GM18873 (cell line): ENCODE data around the gene KMT2C.

Experiments used
- ATAC-seq: cut with Tn5 transposase; IDR thresholded peaks from one replicate; pipeline ENCODE4 v1.9.1; 2021; ENCODE audit warnings: mild to moderate bottlenecking, moderate library complexity, moderate number of reproducible peaks; ENCODE audit not compliant: unreplicated experiment, low FRiP score

KMT2C gene

DNA sequence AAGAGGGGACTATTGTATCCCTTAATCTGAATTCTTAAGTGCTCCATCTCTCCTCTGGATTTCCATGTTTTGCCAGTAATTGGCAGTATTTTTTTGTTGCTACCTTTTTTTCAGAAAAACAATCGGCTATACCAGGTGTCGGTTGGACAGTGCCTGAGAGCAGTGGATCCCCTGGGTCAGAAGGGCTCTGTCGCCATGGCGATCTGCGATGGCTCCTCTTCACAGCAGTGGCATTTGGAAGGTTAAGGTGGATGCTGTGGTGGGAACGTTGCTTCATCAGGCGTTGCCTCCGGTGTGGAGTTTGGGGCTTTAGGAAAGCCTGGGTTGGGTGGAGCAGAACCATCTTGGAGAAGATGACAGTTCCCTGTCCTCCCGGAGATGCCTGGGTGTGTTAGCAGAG lies 314.4 kb downstream of the KMT2C start:
- no peak for ATAC-seq

DNA sequence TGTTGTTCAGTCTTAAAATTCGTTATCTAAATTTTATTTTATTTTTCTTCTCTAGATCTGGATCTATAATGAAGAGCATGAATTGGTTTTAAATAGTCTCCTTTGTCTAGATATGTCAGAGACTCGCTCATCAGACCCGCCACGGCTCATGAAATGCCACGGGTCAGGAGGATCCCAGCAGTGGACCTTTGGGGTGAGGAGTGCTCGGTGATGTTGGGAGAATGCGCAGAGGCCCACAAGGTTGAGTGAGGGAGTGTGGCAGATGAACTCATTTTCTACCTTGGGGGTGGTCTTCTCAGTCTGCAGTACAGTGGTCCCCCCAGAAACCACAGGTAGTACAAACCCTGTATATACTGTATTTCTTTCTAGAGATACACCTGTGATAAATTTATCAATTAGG lies 315.0 kb downstream of the KMT2C start:
- no peak for ATAC-seq

DNA sequence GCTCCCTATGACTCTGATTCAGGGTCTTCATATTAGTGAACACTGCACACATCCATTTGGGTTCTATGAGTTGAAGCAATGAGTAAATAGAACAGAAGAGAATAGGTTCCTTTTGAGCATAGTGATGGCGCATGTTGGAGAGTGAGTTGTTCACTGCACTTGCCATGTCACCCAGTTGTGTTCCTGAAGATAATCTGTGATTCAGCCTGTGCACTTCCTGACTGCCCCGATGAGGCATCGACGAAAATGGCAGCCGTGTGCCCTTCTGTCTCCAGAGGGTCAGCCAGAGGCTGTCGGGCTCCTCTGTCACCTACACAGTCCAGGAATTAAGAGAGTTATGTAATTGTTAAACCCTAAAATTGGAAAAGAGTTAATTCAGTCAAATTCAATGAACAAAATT lies 315.6 kb downstream of the KMT2C start:
- no peak for ATAC-seq

DNA sequence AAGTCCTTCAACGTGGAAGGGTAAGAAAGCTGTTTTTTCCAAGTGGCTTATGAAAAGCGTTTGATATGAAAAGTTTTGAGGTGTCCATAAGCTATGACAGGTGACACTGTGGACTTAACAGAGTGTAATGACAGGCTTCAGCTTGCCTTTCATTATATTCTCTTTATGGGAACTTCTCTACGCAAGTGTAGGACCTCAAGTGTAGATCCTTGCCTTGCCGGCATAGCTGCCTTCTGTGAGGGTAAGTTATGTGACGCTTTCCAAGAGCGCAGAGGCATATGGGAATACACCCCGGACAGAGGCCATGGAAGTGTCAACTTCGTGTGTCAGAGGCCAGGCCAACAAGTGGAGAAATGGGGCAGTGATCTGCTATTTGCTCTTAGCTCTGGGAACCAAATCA lies 318.4 kb downstream of the KMT2C start:
- ATAC-seq: no peak

DNA sequence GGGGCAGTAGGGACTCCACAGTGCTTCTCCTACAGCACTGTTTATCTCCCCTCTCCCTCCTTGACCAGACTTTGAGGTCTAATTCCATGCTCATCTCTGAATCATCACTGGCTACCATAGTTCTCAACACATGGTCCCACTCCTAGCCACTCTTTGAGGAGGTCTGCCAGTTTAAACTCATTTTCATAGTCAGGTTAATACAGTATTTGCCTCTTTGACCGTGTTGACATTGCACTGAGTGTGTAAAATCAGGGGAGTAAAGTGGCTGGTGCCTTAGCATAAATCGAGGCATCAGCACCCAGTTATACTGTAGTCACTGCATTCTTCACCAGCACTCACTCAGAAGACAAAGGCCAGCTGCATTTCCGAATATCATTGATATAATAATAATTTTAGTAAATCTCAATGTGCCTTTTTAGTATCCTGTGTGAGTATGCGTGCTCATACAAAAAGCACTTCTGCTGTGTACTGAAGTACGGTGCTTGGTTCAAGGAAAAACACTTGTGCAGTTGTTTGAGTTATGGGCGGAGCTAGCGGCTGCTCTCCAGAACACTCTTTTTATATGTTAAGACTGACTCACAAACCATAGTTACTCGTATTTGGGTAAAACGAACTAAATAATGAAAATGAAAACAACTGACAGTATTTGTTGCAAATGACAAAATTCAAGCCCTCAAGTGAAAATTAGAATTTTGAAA lies 320.6 kb downstream of the KMT2C start:
- ATAC-seq: no peak

DNA sequence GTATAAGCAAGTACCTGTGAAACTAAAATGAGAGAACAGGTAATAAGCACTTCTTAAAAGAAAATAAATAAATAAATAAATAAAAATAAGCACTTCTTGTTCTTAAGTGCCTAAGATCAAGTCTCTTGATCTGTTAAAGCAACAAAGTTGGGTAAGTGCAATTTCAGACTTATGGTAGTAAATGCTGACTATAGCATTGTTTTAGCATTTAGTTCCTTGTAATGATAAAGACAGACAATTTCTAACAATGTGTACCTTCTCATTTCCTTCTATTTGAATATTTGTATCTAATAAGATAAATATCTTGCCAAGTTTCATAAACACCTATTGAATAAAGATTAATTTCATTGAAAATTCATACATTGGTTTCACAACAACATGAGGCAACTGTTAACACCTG lies 323.0 kb downstream of the KMT2C start:
- ATAC-seq: no peak

DNA sequence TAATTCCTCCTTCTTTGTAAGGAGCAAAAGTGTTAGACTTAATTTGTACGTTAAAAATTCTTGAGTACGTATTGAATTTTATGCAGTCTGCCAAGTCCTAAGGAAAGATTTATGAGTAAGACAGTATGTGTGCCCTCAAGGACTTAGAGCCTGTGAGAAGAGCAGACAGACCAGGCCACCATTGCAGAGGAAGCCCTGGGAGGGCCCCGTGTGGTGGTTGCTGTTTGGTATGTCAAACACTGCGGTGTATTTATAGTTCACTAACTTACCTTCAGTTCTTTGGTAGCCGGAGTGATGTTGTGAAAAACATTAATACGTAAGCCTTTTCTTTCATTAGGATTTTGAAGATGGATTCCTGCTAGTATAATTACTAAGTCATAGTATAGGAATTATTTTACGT lies 327.4 kb downstream of the KMT2C start:
- ATAC-seq: no peak

DNA sequence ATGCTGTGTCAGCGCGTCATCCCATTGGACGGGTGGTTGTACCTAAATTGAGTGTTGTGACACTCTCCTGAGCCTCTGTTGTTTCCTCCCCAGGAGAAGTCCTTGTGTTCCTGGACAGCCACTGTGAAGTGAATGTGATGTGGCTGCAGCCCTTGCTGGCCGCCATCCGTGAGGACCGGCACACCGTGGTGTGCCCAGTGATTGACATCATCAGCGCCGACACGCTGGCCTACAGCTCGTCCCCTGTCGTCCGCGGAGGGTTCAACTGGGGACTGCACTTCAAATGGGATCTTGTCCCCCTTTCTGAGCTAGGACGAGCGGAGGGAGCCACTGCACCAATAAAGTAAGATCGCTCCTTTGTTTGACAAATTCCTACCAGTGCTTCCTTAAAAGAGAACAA lies 327.9 kb downstream of the KMT2C start:
- no peak for ATAC-seq

DNA sequence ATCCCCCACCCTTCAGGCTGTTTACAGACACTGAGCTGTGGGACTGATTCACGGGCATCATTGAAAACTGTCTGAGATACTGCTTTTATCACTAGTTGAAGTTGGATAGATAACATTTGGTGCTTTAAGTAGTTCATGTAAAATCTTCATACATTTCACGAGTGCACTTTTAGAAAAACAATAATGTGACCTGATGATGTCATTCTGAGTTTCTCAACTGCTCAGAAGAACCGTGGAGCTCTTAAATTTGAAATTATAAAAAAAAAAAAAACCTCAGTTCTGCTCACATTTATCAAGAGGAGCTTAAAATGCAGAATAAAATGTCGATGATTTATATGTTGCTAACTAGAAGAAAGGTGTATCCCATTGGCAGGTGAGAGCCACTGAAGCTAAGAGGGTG lies 328.8 kb downstream of the KMT2C start:
- no peak for ATAC-seq

DNA sequence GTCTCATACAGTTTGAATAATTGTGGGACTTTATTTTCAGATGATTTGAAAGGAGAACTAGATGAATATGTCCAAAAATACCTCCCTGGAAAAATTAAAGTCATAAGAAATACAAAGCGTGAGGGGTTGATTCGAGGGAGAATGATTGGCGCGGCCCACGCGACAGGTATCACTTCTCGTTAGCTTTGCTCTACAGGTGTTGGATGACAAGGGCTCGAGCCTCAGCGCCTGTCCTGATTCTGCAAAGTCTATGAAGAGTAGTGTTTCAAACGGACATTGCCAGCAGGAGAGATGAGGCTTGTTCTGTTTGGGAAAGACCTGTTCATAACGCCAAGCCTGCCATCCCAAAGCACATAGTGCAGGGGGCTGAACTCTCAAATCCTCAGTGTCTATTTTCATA lies 330.6 kb downstream of the KMT2C start:
- ATAC-seq: no peak

DNA sequence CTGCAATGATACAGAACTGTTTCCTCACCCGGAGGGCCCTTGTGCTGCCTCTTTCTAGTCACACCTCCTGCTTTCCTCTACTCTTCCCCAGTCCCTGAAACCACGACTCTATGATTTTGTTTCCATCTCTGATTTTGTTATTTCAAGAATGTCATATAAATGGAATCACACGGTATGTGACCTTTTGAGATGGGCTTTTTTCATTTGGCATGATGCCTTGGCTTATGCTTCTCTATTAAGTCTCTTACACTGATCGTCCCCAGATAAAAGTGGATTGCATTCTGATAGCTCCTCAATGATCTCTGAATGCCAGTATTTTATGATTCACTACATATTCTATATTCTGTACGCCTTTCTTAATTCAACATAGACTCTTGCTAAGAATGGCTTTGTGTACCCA lies 332.1 kb downstream of the KMT2C start:
- no peak for ATAC-seq

DNA sequence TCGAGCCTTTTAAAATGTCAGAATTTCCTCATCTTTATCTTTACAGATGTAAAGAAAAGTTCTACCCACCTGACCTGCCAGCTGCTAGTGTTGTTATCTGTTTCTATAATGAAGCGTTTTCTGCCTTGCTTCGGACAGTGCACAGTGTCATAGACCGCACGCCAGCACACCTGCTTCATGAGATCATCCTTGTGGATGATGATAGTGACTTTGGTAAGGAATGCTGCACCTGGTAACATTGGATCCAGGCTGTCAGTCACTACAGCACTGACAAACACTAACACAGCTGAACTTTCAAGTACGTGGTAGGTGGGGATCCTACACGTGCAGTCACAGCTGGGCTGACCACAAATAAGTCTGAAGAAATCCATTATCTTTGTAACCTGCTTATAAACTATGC lies 332.7 kb downstream of the KMT2C start:
- ATAC-seq: no peak

DNA sequence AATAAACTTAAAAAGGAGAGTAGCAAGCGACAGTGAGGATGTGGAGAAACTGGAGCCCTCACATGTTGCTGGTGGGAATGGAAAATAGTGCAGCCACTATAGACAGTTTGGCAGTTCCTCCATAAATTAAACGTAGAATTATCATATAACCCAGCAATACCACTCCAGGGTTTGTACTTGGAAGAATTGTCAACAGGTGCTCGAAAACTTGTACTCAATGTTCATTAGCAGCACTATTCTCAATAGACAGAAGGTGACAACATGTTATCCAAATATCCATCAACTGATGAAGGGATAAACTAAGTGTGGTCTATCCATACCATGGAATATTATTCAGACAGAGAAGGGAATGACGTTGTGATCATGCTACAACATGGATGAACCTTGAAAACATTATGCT lies 338.5 kb downstream of the KMT2C start:
- no peak for ATAC-seq

DNA sequence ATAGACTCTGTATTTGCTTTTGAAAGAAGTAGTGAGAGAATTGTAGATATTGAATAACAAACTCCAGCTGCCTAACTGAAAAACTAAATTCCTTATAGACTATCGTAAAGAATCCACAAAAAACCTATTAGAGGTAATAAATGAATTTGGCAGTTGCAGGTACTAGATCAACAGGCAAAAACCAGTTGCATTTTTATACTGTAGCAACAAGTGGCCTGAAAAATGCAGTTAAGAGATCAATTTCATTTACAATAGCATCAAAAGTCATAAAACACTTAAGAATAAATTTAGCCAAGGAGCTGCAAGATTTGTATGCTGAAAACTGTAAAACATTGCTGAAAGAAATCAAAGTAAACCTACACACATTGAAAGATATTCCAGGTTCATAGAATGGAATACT lies 340.0 kb downstream of the KMT2C start:
- ATAC-seq: no peak

DNA sequence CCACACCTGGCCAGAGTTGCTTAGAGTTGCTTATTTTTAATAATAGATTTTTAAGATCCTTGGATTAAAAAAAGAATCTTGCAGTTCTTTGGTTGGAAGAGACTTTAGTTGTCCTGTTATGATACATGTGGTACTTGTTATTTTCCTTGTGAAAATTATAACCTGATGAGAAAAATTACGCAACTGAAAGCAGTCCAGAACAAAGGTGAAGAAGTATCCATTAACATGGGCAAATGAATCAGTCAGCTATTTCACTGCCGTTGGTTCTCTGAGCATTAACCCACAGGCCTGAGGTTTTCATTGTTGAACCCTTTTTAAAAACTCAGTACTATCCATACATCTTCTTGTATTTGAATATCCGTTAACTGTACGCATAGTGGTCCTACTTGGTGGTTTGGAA lies 342.1 kb downstream of the KMT2C start:
- no peak for ATAC-seq

DNA sequence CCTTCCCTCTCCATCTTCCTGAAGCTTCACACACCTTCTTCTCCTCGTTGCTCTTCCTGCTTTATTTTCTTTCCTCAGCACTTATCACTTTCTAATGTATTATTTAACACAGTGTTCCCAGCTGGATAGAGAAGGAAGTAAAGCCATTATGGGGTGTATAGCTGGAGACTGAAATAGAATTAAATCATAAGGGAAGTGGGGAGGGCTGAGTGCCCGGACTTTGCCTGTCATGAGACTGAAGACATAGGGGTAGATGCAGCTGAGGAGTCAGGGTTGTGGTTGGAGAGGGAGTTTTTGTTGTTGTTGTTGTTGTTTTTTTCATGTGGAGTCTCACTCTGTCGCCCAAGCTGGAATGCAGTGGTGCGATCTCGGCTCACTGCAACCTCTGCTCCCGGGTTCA lies 345.1 kb downstream of the KMT2C start:
- no peak for ATAC-seq

DNA sequence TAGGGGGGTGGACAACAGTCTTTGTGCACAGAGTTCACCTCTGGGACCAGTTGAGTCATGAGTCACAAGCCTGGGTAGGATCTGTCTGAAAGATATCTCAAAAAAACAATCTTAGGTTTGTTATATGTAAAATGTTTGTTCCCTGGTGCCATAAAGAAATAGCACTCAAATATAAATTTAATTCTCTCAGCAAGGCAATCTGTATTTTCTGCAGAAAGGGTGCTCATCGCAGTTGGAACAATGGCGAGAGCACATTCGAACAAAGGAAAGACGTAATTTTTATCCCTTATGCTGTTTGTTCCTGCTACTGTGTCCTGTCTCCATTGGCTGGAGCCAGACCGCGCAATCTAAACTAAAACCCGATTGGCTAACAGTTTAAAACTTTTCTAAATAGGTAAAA lies 346.6 kb downstream of the KMT2C start:
- no peak for ATAC-seq

DNA sequence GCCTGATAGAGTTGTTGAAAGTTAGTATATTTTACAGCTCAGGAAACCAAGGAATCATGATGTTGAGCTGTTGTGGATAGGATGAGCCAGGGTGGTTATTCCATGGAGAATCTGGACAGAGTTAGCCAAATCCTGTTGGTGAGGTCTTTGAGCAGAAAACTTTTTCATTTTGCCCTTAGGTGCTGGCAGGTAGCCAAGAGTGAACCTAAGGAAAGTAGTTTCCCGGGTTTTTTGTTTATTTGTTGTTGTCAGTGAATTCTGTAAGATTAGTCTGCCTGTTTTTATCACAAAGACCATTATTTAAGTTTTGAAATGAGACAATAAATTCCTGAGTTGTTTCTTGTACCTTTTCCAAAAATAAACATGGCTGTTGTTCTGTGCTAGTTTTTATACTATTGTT lies 349.3 kb downstream of the KMT2C start:
- ATAC-seq: no peak

DNA sequence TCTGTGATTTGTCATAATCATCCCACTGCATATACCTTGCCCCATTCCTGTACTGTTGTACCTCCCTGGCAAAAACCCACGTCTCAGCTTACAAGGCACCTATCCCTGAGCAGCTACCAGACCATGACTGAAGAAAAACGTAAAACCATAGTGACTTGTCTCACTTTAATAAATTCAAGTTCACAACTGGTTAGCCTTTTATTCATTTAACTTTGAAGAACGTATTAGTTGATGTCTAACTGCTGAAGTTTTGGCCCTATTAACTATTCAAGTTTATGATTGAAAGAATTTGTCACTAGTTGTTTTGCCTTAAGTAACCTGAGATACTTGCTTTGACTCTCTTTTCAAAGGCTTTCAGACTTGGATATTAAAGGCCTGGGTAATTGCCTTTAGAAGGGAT lies 350.7 kb downstream of the KMT2C start:
- ATAC-seq: no peak
